LoVo (cell line): ENCODE results near the gene SLC9B2.
A peak's percentile ranks its signal among the peaks of the same experiment; 100 is the strongest.

Source experiments
- DNase-seq: peaks from one replicate; pipeline ENCODE4 v3.0.0-alpha.2; 2016; ENCODE audit warnings: low spot score

Gene SLC9B2

GRCh38 chr4:103076747-103077347, at the start of gene SLC9B2:
SLC9B2 (minus strand) TSS chr4:103076761; CDS start chr4:103067550, 9,211 bp downstream.
- DNase-seq = peak; percentile 58

- no peak for DNase-seq
Measured at GRCh38 chr4:103126126-103126525, 49.6 kb upstream of the SLC9B2 start.

GRCh38 chr4:103123114-103123513, 46.6 kb upstream of the SLC9B2 start:
- no peak for DNase-seq

GRCh38 chr4:103118166-103118565, 41.6 kb upstream of the SLC9B2 start:
- no peak for DNase-seq

GRCh38 chr4:103111598-103111997, 35.0 kb upstream of the SLC9B2 start:
- no peak for DNase-seq

- no peak for DNase-seq
Measured at GRCh38 chr4:103108542-103108941, 32.0 kb upstream of the SLC9B2 start.

- DNase-seq = no peak
Measured at GRCh38 chr4:103105558-103106356, 29.2 kb upstream of the SLC9B2 start.

- DNase-seq = no peak
Measured at GRCh38 chr4:103104886-103105285, 28.3 kb upstream of the SLC9B2 start.

GRCh38 chr4:103100691-103101090, 24.1 kb upstream of the SLC9B2 start:
- DNase-seq = no peak

GRCh38 chr4:103099691-103100392, 23.3 kb upstream of the SLC9B2 start, which contains the start of gene BDH2:
BDH2 (minus strand) TSS chr4:103099834; CDS start chr4:103096254, 3,580 bp downstream.
- DNase-seq = peak; percentile 93

GRCh38 chr4:103098756-103099440, 22.3 kb upstream of the SLC9B2 start:
- DNase-seq = no peak

- DNase-seq = no peak
Measured at GRCh38 chr4:103098341-103098740, 21.8 kb upstream of the SLC9B2 start.

- no peak for DNase-seq
Measured at GRCh38 chr4:103097112-103097511, 20.6 kb upstream of the SLC9B2 start.

- DNase-seq = no peak
Measured at GRCh38 chr4:103095080-103095479, 18.5 kb upstream of the SLC9B2 start.

GRCh38 chr4:103092245-103092644, 15.7 kb upstream of the SLC9B2 start:
- DNase-seq = no peak

GRCh38 chr4:103091601-103092223, 15.2 kb upstream of the SLC9B2 start:
- DNase-seq = peak; percentile 59

- DNase-seq = no peak
Measured at GRCh38 chr4:103089481-103089880, 12.9 kb upstream of the SLC9B2 start.

- DNase-seq = no peak
Measured at GRCh38 chr4:103086551-103086950, 10.0 kb upstream of the SLC9B2 start.

GRCh38 chr4:103085555-103086196, 9.1 kb upstream of the SLC9B2 start:
- DNase-seq = no peak

- DNase-seq = no peak
Measured at GRCh38 chr4:103079621-103080020, 3.1 kb upstream of the SLC9B2 start.
